ELR (cell line): ENCODE measurements around the gene FRMPD2.
"Not testable (repeated sequence)": the region's sequence is repeated elsewhere in the genome, so short reads cannot be mapped to it uniquely, and the experiment has no call there.

Source experiments
- DNase-seq: peaks from one replicate; pipeline ENCODE4 v3.0.0-alpha.2; 2015; ENCODE audit warnings: low read depth

Gene FRMPD2

GRCh38 chr10:48289501-48290238 lies 15.2 kb upstream of the FRMPD2 start:
- peak; percentile 60 for DNase-seq

DNA sequence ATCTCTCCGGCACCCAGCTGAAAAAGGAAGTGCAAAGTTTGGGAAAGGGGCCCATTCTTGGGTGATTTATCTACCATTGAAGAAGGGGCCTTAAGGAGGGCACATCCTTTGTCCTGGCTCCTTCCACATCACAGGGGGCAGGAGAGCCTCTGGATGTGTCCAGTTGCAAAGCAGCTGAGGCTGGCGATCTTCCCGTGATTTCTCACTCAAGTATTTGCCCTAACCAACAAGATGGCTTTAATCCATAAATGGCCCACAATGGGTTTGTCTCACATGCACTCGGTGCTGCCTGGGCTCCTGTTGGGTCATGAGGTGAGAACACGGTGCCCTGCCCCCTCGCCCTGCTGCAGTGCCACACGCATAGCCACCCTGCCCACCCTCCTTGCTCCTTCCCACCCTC lies 14.2 kb upstream of the FRMPD2 start:
- no peak for DNase-seq

GRCh38 chr10:48287417-48288391 lies 13.2 kb upstream of the FRMPD2 start:
- DNase-seq = no peak

DNA sequence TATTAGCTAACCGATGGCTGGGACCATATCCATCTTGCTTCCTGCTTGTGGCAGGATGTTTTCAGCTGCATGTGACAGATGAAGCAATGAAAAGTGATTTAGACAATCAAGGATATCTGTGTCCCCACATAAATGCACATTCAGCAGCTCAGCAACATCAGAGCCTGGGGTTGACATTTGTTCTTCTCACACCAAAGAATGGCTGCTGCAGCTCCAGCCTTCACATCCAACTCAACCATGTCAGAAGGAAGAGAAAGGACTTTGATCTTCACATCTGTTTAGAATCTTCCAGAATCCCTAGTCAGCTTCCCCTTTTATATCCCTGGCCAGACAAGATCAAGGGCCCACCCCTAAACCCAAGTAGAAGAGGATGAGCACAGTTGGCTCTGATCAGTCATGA lies 11.9 kb upstream of the FRMPD2 start:
- no peak for DNase-seq

- no peak for DNase-seq
Measured at GRCh38 chr10:48285710-48286109, 11.2 kb upstream of the FRMPD2 start.

DNA sequence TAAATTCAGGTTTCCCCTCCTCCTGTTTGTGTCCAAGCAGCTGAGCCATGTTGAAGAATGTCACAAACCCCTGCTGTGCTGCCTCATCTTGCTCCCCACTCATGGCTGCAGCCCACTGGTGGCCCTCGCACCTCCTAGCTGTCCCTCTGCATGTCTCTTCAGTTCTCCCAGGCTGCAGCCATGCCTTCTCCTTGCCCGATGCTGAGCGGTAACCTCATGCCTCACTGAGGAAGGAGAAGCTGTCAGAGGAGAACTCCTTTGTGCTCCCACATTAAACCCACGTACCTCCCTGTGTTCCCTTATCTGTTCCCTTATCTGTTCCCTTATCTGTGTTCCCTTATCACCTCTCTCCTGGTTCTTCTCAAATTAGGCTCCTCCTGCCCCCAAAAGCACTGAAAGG lies 10.3 kb upstream of the FRMPD2 start:
- no peak for DNase-seq

DNA sequence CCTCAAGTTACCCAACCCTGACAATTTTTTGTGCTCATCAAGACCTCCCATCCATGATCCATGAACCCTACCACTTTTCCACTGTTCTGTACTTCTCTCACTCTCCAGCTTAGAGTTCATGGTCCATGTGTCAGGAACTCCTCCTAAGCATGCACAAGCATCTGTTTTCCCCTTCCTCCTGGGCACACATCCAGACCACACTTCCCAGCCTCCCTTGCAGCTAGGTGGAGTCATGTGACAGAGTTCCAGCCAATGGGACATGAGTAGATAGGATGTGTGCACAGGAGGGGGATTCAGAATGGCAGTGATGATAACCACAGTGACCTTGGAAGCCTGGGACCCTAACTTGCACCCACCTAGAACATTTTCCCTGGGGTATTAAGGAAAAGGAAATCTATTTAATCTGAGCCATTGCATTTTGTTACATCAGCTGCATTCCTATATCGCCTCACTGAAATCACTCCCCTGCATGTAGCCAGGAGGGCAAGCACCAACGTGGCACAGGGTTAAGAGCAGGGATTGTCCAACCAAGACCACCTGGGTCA lies 9.6 kb upstream of the FRMPD2 start:
- DNase-seq = no peak

GRCh38 chr10:48282829-48283228 lies 8.3 kb upstream of the FRMPD2 start:
- no peak for DNase-seq

- DNase-seq = not testable (repeated sequence)
Measured at GRCh38 chr10:48281697-48282096, 7.2 kb upstream of the FRMPD2 start.

- DNase-seq = no peak
Measured at GRCh38 chr10:48279081-48279751, 4.7 kb upstream of the FRMPD2 start.

GRCh38 chr10:48277093-48277492 lies 2.6 kb upstream of the FRMPD2 start:
- DNase-seq = no peak

- DNase-seq = peak; percentile 16
Measured at GRCh38 chr10:48273741-48274140, 755 bp downstream of the FRMPD2 start.

GRCh38 chr10:48272682-48273081 lies 1.8 kb downstream of the FRMPD2 start:
- no peak for DNase-seq

- no peak for DNase-seq
Measured at GRCh38 chr10:48271047-48271730, 3.3 kb downstream of the FRMPD2 start.

- no peak for DNase-seq
Measured at GRCh38 chr10:48266528-48266927, 8.0 kb downstream of the FRMPD2 start.

DNA sequence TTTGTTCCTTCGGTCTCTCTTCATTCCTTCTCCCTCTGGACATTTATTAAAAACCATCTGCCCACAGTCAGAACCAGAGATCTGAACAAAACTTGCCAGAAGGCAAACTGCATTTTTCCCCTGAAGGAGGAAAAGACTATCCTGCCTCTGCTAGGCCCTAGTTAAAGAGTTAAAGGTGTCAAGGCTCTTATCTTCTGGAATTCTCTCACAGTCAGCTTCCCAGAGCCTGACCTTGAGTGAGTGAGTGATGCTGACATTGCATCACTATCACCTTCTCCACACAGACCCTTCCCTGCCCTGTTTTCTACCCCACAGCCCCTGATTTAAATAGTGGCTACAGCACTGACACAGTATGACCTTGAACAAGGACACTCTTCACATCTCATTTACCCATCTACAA lies 16.4 kb downstream of the FRMPD2 start:
- DNase-seq = no peak

- DNase-seq = no peak
Measured at GRCh38 chr10:48257407-48257961, 17.0 kb downstream of the FRMPD2 start.

GRCh38 chr10:48255722-48256121 lies 18.8 kb downstream of the FRMPD2 start:
- no peak for DNase-seq

- no peak for DNase-seq
Measured at GRCh38 chr10:48254750-48255512, 19.6 kb downstream of the FRMPD2 start.

- DNase-seq = peak; percentile 74
Measured at GRCh38 chr10:48253970-48254657, 20.4 kb downstream of the FRMPD2 start.
